ENCODE data around the gene CD40. TPM values are rescaled to one million over a fixed set of nuclear protein-coding genes. Genes with fewer than 3 reads are reported as not detected.
A peak's percentile ranks its signal among the peaks of the same experiment; 100 is the strongest.

Gene CD40
- total RNA-seq, result 35.7 TPM
- long read RNA-seq, transcript CD40-202 (9 exons, 1,729 nt), result major isoform, 72 of 87 reads
- long read RNA-seq, partial matches to known transcripts, result 1 of 87 reads
- long read RNA-seq, other reads (novel, unspliced or antisense), result 10 of 87 reads

- no peaks in the 10 kb centered on the region for H3K27me3 ChIP-seq (ENCODE audit: low read depth)
- H3K4me3 ChIP-seq, result peak within 1 kb of the TSS; percentile 56
- ATAC-seq, result peak; percentile 97 to 98
- H3K36me3 ChIP-seq, result peaks cover 12% of the 10 kb centered on the region
- intact Hi-C loops (cut with DNase I), result no loop called here
- peak; percentile 91 for DNase-seq
- H3K27ac ChIP-seq, result peak within 1 kb of the TSS; percentile 80
- H3K9me3 ChIP-seq, result no peaks in the 10 kb centered on the region
- TF ChIP-seq CTCF (IDR thresholded peaks at IDR 0.05), result no peak
- H3K4me1 ChIP-seq, result peaks cover 52% of the 10 kb centered on the region
Observed at GRCh38 chr20:46117704-46118467, at the start of gene CD40. CD40 (plus strand) TSS chr20:46118314; CDS start chr20:46118344, 30 bp downstream.

- intact Hi-C loops (cut with DNase I), result no loop called here
- TF ChIP-seq CTCF (IDR thresholded peaks at IDR 0.05), result no peak
- Histone ChIP-seq H3K27ac (no peak overlapping the region), H3K36me3 (peaks cover 82% of the 10 kb centered on the region), H3K4me1 (no peaks in the 10 kb centered on the region), H3K27me3 (ENCODE audit: low read depth) (no peaks in the 10 kb centered on the region), H3K9me3 (no peaks in the 10 kb centered on the region), H3K4me3 (no peak overlapping the region)
- ATAC-seq (no peak), DNase-seq (no peak)
Observed at GRCh38 chr20:46070215-46070900, 47.8 kb upstream of the CD40 start.

GRCh38 chr20:46071573-46071972, 46.5 kb upstream of the CD40 start:
- H3K36me3 ChIP-seq, result peaks cover 82% of the 10 kb centered on the region
- H3K9me3 ChIP-seq, result no peaks in the 10 kb centered on the region
- no peak overlapping the region for H3K4me3 ChIP-seq
- intact Hi-C loops (cut with DNase I), result no loop called here
- no peak overlapping the region for H3K27ac ChIP-seq
- H3K27me3 ChIP-seq (ENCODE audit: low read depth), result no peaks in the 10 kb centered on the region
- no peaks in the 10 kb centered on the region for H3K4me1 ChIP-seq
- TF ChIP-seq CTCF (IDR thresholded peaks at IDR 0.05), result no peak
- no peak for ATAC-seq
- no peak for DNase-seq

GRCh38 chr20:46073024-46073423, 45.1 kb upstream of the CD40 start:
- H3K36me3 ChIP-seq, result peaks cover 82% of the 10 kb centered on the region
- intact Hi-C loops (cut with DNase I), result no loop called here

GRCh38 chr20:46073443-46073842, 44.7 kb upstream of the CD40 start:
- H3K9me3 ChIP-seq, result no peaks in the 10 kb centered on the region
- no peak overlapping the region for H3K4me3 ChIP-seq
- H3K36me3 ChIP-seq, result peaks cover 82% of the 10 kb centered on the region
- no peak for TF ChIP-seq CTCF (IDR thresholded peaks at IDR 0.05)
- H3K27me3 ChIP-seq (ENCODE audit: low read depth), result no peaks in the 10 kb centered on the region
- no peaks in the 10 kb centered on the region for H3K4me1 ChIP-seq
- DNase-seq (no peak), ATAC-seq (no peak)
- intact Hi-C loops (cut with DNase I), result no loop called here
- no peak overlapping the region for H3K27ac ChIP-seq

More at GRCh38 chr20:46073024-46073423, 45.1 kb upstream of the CD40 start:
- H3K27me3 ChIP-seq (ENCODE audit: low read depth), result no peaks in the 10 kb centered on the region
- DNase-seq (no peak), ATAC-seq (no peak)
- TF ChIP-seq CTCF (IDR thresholded peaks at IDR 0.05), result no peak
- H3K9me3 ChIP-seq, result no peaks in the 10 kb centered on the region
- no peak overlapping the region for H3K27ac ChIP-seq
- no peaks in the 10 kb centered on the region for H3K4me1 ChIP-seq
- H3K4me3 ChIP-seq, result no peak overlapping the region
